Erythroblast (primary cell): ENCODE results near the gene ZNF597.

Experiments used
- GATA1 ChIP-seq: IDR thresholded peaks from 2 replicates; pipeline ENCODE4 v1.6.1; 2011; ENCODE audit warnings: low read depth, mild to moderate bottlenecking, control low read depth, low read length, moderate library complexity
- POLR2A ChIP-seq: IDR thresholded peaks from 2 replicates; pipeline ENCODE4 v1.6.1; 2011; ENCODE audit warnings: mild to moderate bottlenecking, low read length

DNA sequence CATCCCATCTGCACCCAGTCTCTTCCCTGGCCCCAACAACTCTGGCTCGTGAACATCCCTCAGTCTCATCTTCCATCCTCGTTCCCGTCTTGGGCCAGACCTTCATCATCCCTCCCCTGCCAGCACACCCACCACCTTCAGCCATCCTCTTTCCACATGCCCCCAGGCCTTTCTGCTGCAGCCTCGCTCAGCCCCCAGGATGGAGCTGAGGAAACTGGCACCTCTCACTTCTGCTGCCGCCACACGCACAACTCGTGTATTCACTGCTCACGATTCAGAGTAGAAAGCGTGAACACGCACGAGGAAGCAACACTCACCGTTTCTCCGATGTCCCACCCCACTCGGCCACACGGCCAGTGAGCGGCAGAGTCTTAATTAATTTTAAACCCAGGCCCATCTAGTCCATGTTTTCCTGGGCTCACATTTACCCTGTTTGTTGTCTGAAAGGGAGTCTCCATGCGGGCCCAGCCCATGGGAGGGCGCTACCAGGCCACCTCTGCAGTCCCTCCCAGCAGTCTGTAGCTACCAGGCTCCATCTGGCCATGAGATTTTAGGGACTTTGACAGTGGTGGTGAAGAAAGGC, 39.4 kb upstream of the ZNF597 start:
- TF ChIP-seq POLR2A (no peak), GATA1 (no peak)
